Uterus (tissue), 2 donors: Measurements from ENCODE around the gene SERTAD1.

Experiments used
- CTCF ChIP-seq, 4 experiments: fragments of 200-600 bp in 2 of 4; fragments of 450-650 bp in 2 of 4; sonication (generic) in 2 of 4; IDR thresholded peaks; one replicate each; pipeline ENCODE4 v1.5.1; 2016 to 2019; ENCODE audit warnings: antibody characterized with exemption in 4 of 4, mild to moderate bottlenecking in 2 of 4, moderate library complexity in 1 of 4
- POLR2A ChIP-seq, 2 donors: fragments of 450-650 bp; IDR thresholded peaks; one replicate each; pipeline ENCODE4 v1.6.1; 2016; ENCODE audit warnings: antibody characterized with exemption in 2 of 2, mild to moderate bottlenecking in 1 of 2, moderate library complexity in 1 of 2

GRCh38 chr19:40392894-40393517 is 32.8 kb downstream of the SERTAD1 start:
- no peak for TF ChIP-seq CTCF (IDR thresholded peaks at IDR 0.05)
- TF ChIP-seq POLR2A (IDR thresholded peaks at IDR 0.05) = no peak
